Measurements from ENCODE around the gene KAZN. TPM values are rescaled to one million over a fixed set of nuclear protein-coding genes. Genes with fewer than 3 reads are reported as not detected.
A peak's percentile ranks its signal among the peaks of the same experiment; 100 is the strongest.

KAZN gene
- total and polyA plus RNA-seq, 4 donors = 7.6 to 18.8 (median 11.2) TPM

DNA sequence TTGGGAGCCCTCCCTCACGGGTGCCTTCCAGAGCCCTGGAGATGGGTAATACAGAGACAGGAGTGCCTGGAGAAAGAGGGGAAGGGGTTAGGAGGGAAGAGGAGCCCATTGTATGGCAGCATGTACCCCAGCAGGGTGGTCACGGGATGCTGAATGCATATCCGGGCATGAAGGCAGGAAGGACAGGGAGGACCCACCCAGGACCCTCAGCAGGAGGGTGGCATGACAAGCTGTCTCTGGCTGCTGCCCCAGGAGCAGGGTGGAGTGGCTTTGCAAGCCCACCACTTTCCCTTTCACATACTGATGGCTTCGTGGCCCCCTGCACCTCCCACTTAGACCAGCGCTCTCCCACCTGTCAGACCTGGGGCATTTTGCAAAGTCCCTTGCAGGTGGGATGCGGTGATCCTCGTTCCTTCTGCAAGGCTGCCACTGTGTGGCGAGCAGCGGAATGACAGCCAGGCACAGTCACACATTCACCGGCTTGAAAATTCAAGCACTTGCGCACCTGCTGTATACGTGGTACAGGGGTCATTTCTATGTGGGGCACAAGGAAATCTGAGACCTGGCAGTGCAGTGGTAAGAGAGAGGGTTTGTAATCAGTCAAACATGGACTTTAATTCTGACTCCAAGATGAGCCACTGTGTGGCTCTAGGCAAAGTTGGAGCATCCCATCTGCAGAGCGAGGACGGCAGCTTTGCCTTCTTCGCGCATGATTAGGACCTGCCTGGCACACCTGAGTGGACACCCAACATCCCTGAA lies 501.8 kb downstream of the KAZN start:
- DNase-seq (peak; percentile 46 to 65 (median 57)), ATAC-seq (ENCODE audit: insufficient read depth, low FRiP score) (no peak)
- no peak overlapping the region for H3K9ac ChIP-seq (ENCODE audit: insufficient read depth in 1 of 2, low read length in 2 of 2)
- H3K27ac ChIP-seq (ENCODE audit: low read depth in 1 of 2, low read length in 1 of 2) = no peak overlapping the region
- WGBS, 2 donors = 18 to 20% methylated on average over 16 of the region's 16 CpGs
- TF ChIP-seq, protein P1, sequence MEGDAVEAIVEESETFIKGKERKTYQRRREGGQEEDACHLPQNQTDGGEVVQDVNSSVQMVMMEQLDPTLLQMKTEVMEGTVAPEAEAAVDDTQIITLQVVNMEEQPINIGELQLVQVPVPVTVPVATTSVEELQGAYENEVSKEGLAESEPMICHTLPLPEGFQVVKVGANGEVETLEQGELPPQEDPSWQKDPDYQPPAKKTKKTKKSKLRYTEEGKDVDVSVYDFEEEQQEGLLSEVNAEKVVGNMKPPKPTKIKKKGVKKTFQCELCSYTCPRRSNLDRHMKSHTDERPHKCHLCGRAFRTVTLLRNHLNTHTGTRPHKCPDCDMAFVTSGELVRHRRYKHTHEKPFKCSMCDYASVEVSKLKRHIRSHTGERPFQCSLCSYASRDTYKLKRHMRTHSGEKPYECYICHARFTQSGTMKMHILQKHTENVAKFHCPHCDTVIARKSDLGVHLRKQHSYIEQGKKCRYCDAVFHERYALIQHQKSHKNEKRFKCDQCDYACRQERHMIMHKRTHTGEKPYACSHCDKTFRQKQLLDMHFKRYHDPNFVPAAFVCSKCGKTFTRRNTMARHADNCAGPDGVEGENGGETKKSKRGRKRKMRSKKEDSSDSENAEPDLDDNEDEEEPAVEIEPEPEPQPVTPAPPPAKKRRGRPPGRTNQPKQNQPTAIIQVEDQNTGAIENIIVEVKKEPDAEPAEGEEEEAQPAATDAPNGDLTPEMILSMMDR (IDR thresholded peaks at IDR 0.05; ENCODE audit: control extremely low read depth, extremely low read depth) = peak; percentile 86
- no peak overlapping the region for H3K4me3 ChIP-seq
- no peaks in the 10 kb centered on the region for H3K27me3 ChIP-seq (ENCODE audit: control insufficient read depth in 3 of 3, insufficient read depth in 3 of 3, low read length in 2 of 3)
- H3K4me1 ChIP-seq (ENCODE audit: control insufficient read depth in 5 of 5, insufficient read depth in 5 of 5, low read length in 5 of 5) = no peaks in the 10 kb centered on the region
- H3K36me3 ChIP-seq (ENCODE audit: control insufficient read depth in 4 of 4, insufficient read depth in 4 of 4, low read length in 4 of 4) = peaks cover 0 to 7% (median 1%) of the 10 kb centered on the region in 4 donors
- peaks cover 0 to 4% (median 2%) of the 10 kb centered on the region in 4 donors for H3K9me3 ChIP-seq (ENCODE audit: control insufficient read depth in 4 of 4, insufficient read depth in 3 of 4, low read length in 3 of 4)

GRCh38 chr1:15100880-15101760 lies 502.6 kb downstream of the KAZN start:
- ATAC-seq (ENCODE audit: insufficient read depth, low FRiP score) = no peak
- Histone ChIP-seq H3K4me1 (ENCODE audit: control insufficient read depth in 5 of 5, insufficient read depth in 5 of 5, low read length in 5 of 5) (no peaks in the 10 kb centered on the region), H3K27me3 (ENCODE audit: control insufficient read depth in 3 of 3, insufficient read depth in 3 of 3, low read length in 2 of 3) (no peaks in the 10 kb centered on the region), H3K36me3 (ENCODE audit: control insufficient read depth in 4 of 4, insufficient read depth in 4 of 4, low read length in 4 of 4) (peaks cover 0 to 7% (median 1%) of the 10 kb centered on the region in 4 donors), H3K4me3 (no peak overlapping the region), H3K9me3 (ENCODE audit: control insufficient read depth in 4 of 4, insufficient read depth in 3 of 4, low read length in 3 of 4) (peaks cover 0 to 4% (median 2%) of the 10 kb centered on the region in 4 donors), H3K27ac (ENCODE audit: low read depth in 1 of 2, low read length in 1 of 2) (no peak overlapping the region), H3K9ac (ENCODE audit: insufficient read depth in 1 of 2, low read length in 2 of 2) (no peak overlapping the region)
- WGBS, 2 donors = 59 to 60% methylated on average over 21 of the region's 21 CpGs
- no peak for DNase-seq
- TF ChIP-seq, protein P1 (IDR thresholded peaks at IDR 0.05; ENCODE audit: control extremely low read depth, extremely low read depth) = no peak

- no peak overlapping the region for H3K4me3 ChIP-seq
- no peaks in the 10 kb centered on the region for H3K27me3 ChIP-seq (ENCODE audit: control insufficient read depth in 3 of 3, insufficient read depth in 3 of 3, low read length in 2 of 3)
- DNase-seq = no peak
- 81 to 88% methylated on average over 4 of the region's 4 CpGs for WGBS, 2 donors
- no peak for ATAC-seq (ENCODE audit: insufficient read depth, low FRiP score)
- no peak overlapping the region for H3K9ac ChIP-seq (ENCODE audit: insufficient read depth in 1 of 2, low read length in 2 of 2)
- TF ChIP-seq, protein P1 (IDR thresholded peaks at IDR 0.05; ENCODE audit: control extremely low read depth, extremely low read depth) = no peak
- peaks cover 0 to 7% (median 1%) of the 10 kb centered on the region in 4 donors for H3K36me3 ChIP-seq (ENCODE audit: control insufficient read depth in 4 of 4, insufficient read depth in 4 of 4, low read length in 4 of 4)
- no peaks in the 10 kb centered on the region for H3K4me1 ChIP-seq (ENCODE audit: control insufficient read depth in 5 of 5, insufficient read depth in 5 of 5, low read length in 5 of 5)
- H3K9me3 ChIP-seq (ENCODE audit: control insufficient read depth in 4 of 4, insufficient read depth in 3 of 4, low read length in 3 of 4) = peaks cover 0 to 4% (median 2%) of the 10 kb centered on the region in 4 donors
- no peak overlapping the region for H3K27ac ChIP-seq (ENCODE audit: low read depth in 1 of 2, low read length in 1 of 2)
Measured at GRCh38 chr1:15101801-15102200, 503.3 kb downstream of the KAZN start.

Measured in lung (tissue), 12 donors.